GF-D8 (cell line): ENCODE data around the gene HDAC4.

Experiments
- DNase-seq: peaks from one replicate; lab custom pipeline; 2025; lab: John Stamatoyannopoulos, UW

Gene HDAC4

DNA sequence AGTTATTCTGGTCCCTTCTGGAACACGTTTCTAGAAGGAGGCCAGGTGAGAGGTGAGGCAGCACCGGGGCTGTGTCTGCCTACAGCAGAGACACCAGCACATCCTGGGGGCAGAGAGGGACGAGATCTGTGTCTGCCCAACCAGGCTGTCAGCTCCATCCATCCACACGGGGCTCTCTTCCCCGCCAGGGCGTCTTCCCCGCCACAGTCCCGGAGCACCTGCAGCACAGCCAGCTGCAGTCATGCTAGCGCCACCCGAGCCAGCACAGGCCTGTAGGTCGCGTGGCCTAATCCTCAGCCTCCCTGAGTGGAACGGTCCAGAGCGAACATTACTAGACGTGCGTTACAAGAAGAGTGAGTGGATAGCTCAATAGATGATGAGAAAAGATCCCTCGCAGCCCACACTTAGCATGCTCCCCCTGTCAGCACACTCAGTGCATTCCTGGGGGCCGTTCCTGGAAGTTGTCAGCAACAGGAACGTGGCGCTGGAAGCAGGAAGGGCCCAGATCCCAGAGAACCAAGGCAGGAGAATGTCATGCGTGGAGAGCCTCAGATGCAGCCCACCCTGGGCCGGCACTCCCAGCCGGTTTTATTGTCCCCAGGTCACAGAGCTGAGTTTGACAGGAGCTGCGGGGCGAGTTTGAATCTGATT lies 374.0 kb downstream of the HDAC4 start:
- DNase-seq: no peak

DNA sequence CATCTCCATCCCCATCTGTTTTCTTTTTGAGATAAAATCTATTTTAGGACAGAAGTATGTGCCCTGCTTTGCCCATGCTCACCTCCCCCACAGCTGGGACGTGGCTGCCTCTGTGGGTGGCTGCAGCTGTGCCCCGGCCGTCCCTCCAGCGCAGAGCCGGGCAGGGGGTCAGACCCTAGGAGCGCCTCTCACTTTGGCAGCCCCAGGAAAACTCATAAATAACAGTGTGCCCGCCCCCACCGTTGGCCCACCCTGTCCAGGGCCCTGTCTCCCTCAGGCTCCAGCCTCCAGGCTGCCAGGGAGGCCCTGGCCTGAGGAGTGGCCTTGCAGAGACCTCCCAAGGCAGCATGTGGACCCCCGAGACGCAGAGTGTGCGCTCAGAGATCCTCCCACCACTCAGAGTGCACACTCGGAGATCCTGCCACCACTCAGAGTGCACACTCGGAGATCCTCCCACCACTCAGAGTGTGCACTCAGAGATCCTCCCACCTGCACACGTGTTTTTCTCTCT lies 374.8 kb downstream of the HDAC4 start:
- no peak for DNase-seq

DNA sequence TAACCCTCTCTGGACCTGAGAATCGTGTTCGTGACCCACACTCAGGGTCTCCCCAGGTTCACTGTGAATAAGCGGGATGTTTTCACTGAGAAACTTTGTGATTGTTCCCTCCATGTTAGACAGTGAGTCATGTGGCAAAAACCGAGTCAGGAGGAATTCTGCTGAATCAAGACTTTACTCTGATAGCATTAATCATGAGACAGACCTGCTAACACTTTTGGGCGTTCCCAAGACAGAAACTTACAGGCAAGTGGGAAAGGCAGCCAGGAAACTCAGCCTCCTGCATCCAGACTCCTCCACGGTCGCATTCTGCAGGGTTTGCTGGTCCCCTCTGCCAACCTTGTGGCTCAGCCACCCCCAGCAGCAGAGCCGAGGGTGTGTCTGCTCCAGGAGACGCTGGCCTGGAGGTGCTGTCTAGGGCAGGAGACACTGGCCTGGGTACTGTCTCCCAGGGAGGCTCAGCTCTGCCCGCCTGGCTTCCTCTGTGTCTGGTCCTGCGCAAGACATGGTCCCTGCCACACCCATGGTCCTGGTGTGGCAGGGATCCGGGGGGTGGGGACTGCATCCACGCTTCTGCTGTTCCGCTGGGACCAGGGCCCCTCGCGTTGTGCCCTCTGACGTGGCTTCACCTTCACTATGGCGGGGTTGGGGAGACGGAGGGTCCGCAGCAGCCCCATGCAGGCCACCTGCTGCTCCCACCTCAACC lies 375.6 kb downstream of the HDAC4 start:
- DNase-seq: no peak

DNA sequence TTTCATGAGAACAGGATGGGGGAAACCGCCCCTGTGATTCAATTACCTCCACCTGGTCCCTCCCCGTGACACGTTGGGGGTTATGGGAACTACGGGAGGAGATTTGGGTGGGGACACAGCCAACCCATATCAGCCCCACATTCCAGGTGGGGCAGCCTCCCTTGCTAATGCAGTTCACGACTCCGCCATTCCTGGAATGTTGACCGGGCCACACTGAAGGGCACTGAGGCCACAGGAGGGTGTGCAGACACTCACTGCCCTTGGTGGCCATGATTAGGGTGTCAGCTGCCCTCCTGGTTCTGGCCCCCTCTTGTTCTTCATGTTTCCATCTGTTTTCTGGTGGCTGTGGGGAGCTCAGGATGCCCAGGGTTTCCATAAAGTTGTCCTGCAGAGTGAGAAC lies 376.6 kb downstream of the HDAC4 start:
- no peak for DNase-seq

DNA sequence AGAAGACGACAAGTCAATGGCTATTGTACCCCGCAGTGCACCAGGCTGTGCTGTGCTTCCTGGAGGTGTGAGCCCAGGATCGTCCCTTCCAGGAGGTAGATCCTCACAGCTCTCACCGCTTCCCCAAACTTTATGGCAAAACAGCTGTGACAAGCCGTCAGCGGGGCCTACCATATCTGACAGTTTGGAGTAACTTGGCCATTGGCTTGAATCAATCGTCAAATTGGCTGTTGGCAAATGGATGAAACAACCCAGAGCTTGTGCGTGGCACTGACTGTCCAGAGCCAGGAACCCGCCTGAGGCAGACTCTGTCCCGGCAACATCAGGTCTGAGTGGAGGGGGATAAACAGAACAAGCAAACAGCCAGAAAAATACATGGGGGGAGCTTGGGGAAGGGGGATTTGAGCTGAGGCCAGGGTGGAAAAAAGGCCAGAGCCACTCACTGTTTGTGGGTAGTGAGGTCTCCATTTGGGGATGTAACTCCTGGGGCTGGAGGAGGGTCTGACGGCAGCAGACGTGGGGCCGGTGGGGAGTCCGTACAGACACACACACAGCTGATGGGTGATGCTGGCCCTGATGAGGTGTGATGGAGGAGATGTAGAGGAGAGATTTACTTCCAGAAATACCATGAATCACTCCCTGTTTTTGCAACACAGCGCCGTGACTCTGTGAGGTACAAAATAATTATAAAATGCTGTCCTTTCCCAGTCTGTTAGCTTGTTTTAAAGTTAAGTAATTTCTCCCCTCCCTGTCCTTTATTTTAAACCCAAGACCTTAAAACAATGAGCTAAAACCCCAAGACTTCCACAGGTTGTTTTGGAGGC lies 378.2 kb downstream of the HDAC4 start:
- DNase-seq: no peak

DNA sequence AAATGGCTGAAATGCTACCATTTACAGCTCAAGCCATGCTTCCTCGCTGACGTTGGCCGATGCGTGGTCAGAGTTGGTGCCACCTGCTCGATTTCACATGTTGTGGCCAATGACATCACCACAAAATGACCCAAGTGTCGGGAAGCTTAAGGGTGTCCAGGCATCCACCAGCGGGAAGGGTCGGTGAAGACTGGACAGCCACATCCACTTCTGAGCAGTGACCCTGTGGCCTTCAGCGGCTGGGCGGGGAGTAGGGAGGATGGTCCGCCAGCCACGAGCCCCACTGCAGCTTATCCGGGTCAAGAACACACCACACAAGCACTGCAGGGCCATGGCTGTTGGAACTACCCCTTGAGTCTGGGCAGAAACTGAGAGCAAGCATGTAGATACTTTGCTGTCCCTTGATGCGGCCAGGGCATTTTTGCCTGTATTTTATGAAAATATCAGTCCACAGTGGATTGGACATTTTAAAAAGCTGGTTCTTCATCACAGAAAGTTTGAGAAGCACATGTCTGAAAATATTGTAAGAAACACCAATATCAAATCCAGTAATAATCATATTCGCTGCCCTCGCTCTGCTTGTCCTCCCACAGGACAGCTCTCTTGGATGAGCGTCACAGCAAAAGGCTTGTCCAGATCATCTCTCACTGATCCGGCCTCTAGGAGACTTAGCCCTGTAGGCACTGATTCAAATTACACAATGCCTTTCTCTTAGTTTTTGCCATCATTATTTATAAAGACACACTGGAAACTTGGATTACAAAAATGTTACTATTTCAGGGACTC lies 379.0 kb downstream of the HDAC4 start:
- no peak for DNase-seq

DNA sequence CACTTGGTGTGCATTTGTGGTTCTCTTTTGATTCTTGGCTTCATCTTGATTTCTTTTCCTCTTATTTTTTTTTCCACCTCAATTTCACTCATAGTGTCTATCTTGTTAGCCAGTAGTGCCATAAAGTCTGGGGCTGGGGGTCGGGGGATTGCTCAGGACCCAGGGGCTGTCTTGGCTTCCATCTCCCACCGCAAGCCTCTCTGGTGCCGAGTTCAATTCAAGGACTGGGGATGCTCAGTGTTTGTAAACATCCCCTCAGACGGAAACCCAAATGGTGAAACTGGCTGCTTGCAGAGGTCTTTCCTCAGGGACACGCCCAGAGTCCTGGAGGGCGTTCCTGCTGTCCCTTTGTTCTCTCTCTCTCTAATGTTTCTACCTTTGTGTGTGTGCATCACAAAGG lies 379.6 kb downstream of the HDAC4 start:
- DNase-seq: no peak

DNA sequence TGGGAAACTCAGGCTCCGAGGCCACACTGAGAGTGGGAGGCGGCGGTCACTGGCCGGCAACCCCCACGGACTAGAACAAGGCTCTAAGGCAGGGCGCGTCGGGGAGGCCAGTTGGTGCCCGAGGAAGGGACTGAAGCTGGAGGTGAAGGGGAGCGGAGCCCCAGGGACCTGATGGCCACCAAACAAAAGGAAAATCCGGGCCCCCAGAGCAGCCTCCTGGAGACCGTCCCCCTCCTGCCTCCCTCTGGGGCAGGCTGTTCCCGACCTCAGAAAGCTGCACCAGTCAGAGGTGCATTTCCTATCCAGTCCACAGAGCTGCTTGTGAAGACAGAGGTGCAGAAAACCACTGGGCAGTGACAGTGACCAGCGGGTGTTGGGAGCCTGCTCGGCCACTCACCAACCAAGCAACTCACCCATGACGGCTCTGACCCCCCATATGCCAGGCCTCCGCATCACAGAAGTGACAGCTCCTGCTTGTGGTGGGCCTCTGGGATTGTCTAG lies 380.2 kb downstream of the HDAC4 start:
- no peak for DNase-seq

DNA sequence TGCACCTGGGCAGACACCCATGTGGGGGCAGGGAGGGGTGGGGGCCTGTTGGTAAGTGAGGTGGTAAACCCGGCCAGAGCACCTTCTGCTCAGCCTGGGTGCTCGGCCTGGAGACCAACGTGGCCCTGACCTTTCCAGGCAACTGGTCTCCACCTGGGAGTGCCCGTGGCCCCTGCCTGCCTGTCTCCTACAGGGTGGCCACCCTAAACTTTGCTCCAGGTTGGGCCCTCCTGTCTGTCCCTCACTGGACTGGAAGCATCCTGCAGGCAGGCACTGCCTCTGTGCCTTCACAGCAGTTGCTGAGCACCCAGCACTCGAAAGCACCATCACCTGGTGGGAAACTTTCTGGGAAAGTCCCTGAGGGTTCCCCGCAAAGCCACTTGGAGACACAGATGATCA lies 381.6 kb downstream of the HDAC4 start:
- no peak for DNase-seq

DNA sequence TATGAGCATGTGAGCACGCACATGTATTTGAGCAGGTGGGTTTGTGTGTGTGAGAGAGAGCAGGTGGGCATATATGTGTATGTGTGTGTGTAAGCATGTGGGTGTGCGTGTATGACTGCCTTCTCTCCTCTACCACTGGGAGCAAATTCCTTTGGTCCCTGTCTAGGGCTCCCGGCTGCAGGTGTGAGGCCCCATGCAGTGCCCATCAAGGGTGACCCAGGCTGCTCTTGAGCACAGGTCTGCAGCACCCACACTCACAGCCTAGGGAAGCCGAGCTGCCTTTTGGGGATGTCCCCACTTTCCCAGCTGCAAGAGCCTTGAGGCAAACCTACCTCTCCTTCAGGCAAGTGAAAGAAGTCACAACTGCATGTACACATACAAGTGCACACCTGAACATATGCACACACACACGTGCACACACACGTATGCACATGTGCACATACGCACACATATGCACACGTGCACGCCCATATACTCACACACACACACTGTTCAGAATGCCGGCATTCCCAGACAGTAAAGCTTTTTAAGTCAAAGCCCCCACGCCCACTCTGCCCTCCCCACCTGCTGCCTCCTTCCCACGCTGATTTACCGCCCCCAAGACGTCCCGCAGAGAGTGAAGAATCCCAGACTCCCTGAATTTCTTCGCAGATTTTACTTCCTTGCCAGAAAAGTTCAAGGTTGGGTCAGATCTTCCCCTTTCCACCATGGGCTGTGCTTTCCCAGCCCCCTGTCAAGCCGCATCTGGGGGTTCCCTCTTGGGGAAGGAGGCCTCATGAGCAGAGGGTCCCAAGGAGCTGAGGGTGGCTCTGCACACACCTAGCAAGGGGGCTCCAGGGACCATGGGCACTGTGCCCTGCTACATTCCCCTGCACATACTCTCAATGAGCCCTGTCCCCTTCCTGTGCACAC lies 382.3 kb downstream of the HDAC4 start:
- DNase-seq: no peak

DNA sequence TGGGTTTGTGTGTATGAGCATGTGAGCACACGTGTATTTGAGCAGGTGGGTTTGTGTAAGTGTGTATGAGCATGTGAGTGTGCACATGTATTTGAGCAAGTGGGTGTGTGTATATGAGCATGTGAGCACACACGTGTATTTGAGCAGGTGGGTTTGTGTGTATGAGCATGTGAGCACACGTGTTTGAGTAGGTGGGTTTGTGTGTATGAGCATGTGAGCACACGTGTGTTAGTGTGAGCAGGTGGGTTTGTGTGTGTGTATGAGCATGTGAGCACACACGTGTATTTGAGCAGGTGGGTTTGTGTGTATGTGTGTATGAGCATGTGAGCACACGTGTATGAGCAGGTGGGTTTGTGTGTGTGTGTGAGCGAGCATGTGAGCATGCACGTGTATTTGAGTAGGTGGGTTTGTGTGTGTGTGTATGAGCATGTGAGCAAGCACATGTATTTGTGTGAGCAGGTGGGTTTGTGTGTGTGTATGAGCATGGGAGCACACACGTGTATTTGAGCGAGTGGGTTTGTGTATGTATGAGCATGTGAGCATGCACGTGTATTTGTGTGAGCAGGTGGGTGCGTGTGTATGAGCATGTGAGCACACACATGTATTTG lies 383.2 kb downstream of the HDAC4 start:
- DNase-seq: no peak

DNA sequence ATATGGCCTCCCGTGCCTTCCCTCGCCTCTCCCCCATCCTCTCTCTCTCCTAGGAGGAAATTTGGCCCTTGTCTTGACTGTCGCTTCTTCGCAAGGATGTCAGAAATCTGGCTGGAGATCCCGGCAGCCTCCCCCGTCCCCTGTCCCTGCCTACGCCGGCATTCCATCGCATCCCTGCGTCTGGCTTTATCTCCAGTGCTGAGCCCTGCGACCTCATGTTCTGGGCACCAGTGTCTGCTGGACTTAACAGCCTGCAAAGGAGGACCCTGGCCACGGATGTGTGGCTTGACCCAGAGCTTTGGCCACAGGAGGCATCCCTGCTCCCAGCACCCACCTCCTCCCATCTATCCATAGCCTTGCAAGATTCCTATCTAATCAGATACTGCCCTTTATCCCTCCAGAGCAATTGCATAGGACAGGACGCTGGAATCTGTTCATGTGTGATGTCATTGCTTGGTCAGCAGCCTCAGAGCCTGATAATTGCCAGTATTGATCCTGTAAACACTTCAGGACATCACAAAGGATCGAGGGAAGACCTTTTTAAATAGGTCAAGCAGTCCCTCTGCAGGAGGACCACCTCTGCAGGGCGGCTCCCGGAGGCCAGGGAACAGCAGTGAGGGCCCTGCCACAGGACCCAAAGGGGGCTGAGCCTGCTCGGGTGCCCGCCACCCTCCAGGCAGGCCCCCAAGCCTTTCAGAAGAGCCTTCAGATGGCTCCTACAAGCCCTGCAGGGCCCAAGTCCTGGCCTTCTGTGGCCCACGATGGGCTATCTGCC lies 384.7 kb downstream of the HDAC4 start:
- no peak for DNase-seq

DNA sequence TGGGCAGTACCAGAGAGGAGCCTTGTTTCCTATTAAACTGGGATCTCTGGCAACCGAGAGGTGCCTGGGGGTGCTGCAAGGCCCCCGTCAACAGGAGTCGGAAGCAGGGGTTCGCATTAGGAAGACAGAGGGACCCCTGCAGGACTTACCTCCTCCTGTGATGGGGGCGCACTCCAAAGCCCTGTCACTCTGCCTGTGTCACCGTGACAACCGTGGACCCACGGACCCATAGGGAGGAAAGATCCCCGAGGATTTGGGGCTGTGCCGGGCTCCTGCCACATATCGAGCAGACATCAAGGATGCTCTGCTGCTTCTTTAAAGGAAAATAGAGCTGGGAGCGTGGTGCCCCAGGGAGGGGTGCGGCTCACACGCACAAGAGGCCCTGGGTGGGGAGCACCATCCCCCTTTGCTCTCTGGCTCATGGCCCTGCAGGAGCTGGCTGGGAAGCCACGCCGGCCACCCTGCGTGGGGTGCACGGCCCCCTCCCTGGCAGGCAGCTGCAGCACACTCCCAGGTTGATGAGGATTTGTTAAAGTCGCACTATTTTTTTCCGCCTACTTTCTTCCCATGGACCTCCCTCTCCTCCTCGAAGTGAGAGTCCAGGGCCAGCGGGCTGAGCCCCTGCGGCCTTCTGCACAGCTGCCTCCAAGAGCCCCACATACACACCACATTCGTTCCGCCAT lies 385.5 kb downstream of the HDAC4 start:
- DNase-seq: no peak

DNA sequence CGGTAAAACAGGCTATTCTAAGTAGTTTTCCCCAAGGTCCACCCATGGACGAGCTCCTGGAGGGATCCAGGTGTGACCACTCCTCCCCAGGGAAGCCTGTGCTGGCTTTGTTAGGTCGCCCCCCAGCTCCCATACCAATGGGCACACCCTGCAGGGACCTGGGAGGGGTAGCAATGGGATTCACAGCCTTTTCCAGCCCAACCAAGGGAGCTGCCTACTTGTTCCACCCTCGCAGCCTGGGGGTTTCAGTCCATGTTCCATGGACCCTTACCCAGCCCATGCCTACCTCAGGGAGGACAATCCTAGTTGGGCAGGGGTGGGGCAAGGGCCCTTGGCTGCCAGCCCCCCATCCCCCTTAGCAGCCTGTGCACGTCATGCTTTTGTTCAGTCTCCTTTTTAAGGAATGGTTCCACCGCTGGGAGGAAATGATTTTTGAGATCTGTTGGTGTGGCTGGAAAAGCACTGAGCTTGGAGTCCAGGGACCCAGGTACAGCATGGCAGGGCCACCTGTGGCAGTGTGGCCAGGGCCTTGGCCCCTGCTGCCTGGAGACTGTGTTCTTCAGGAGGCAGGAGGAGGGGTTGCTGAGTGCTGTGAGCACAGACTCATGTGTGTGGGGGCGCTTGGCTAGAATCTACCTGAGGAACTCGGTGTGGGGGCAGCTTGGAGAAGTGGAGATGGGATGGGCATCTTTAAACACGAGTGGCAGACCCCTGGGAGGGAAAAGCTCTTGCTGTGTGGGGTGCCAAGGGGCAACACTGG lies 386.2 kb downstream of the HDAC4 start:
- DNase-seq: no peak

DNA sequence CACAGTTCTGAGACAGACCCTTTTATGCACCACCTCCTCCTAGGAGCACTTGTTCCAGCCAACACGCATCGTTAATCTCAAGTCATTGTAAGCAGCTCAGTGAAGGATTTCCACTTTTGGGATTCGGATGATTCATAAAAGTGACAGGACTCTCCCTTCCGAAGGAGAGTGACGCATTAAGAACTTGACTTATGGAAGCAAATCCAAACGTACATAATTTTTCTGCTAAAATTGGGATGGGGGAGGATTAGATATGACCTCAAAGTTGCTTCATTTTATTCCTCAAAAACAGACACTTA lies 387.2 kb downstream of the HDAC4 start:
- no peak for DNase-seq

DNA sequence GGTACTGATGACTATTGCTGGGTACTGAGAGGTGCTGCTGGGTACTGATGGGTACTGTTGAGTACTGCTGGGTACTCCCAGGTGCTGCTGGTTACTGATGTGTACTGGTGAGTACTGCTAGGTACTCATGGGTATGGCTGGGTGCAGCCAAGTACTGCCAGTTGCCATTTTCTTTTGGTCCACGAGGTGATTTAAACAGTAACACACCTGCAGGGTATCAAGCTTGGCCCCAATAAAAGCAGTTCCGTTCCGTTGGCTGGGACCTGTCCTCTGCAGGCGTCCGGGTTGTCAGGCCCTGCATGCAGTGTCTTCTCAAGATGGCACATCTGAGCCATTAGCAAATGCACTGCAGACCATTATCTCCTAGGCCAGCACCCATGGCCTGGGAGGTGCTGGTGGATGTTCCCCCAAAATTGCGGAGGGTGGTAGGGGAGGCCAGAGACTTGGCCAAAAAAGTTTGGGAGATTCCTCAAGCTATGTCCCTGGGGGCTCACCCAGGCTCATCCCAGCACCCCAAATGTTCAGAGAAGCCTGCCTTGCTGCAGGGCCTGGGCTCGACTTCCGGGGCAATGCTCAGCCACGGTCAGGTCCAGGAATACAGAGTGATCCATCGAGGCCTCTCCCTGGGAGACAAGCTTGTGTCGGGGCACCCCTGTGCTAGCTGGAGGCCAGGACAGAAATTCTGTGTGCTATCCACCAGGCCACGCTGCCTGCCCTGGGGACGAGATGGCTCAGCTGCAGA lies 387.7 kb downstream of the HDAC4 start:
- DNase-seq: no peak

DNA sequence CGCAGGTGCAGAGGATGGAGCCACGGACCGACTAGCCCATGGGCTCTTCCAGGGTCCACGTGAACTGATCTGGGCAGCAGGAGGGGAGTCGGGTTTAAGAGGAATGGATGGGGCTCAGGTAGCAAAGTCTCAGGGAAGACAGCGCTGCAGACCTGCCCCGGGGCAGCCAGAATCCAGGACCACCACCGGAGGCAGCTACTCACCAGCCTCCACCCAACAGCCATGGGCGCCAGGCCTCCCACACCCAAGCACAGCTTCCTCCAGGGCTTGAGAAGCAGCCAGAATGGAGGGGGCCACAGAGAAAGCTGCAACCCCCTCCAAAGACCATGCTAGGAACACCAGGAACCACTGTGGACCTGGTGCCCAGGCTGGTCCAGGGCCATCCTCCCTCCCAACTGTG lies 388.6 kb downstream of the HDAC4 start:
- DNase-seq: no peak

DNA sequence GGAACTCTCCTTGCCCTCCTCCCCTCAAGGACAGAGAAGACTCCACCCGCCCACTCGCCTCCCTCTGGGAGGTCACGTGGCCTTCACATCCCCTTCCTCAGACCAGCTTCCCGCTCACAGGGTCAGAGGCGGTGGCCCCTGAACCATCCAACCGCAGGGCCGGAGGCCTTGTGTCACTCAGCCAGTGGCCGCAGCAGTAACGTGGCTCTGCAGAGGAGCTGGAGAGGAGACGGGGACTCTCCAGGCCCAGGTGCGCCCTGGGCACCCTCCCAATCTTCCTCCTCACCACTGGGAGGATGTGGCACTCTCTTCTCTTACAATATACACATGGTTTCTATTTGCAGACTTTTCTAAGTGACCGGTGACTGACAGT lies 391.2 kb downstream of the HDAC4 start:
- DNase-seq: no peak
